ENCODE data around the gene MITF.

MITF gene, protein sequence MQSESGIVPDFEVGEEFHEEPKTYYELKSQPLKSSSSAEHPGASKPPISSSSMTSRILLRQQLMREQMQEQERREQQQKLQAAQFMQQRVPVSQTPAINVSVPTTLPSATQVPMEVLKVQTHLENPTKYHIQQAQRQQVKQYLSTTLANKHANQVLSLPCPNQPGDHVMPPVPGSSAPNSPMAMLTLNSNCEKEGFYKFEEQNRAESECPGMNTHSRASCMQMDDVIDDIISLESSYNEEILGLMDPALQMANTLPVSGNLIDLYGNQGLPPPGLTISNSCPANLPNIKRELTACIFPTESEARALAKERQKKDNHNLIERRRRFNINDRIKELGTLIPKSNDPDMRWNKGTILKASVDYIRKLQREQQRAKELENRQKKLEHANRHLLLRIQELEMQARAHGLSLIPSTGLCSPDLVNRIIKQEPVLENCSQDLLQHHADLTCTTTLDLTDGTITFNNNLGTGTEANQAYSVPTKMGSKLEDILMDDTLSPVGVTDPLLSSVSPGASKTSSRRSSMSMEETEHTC

GRCh38 chr3:69739204-69740102 is at the start of gene MITF:
TSS of gene MITF (plus strand) at chr3:69739464. CDS start at chr3:69739598, 134 bp downstream.
- DNase-seq (ENCODE audit: low read depth) = peak; percentile 46
- TF ChIP-seq, protein P1, sequence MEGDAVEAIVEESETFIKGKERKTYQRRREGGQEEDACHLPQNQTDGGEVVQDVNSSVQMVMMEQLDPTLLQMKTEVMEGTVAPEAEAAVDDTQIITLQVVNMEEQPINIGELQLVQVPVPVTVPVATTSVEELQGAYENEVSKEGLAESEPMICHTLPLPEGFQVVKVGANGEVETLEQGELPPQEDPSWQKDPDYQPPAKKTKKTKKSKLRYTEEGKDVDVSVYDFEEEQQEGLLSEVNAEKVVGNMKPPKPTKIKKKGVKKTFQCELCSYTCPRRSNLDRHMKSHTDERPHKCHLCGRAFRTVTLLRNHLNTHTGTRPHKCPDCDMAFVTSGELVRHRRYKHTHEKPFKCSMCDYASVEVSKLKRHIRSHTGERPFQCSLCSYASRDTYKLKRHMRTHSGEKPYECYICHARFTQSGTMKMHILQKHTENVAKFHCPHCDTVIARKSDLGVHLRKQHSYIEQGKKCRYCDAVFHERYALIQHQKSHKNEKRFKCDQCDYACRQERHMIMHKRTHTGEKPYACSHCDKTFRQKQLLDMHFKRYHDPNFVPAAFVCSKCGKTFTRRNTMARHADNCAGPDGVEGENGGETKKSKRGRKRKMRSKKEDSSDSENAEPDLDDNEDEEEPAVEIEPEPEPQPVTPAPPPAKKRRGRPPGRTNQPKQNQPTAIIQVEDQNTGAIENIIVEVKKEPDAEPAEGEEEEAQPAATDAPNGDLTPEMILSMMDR (conservative IDR thresholded peaks at IDR 0.05; ENCODE audit: low read depth, low read length) = no peak
- H3K4me3 ChIP-seq (ENCODE audit: low read length) = peak within 1 kb of the TSS; percentile 89

- DNase-seq (ENCODE audit: low read depth) = no peak
- H3K4me3 ChIP-seq (ENCODE audit: low read length) = no peak overlapping the region
- TF ChIP-seq, protein P1 (conservative IDR thresholded peaks at IDR 0.05; ENCODE audit: low read depth, low read length) = no peak
These were observed 47.4 kb upstream of the MITF start for GRCh38 chr3:69691860-69692259.

GRCh38 chr3:69692761-69693160 is 46.5 kb upstream of the MITF start:
- TF ChIP-seq, protein P1 (conservative IDR thresholded peaks at IDR 0.05; ENCODE audit: low read depth, low read length) = no peak
- no peak for DNase-seq (ENCODE audit: low read depth)
- H3K4me3 ChIP-seq (ENCODE audit: low read length) = no peak overlapping the region

DNA sequence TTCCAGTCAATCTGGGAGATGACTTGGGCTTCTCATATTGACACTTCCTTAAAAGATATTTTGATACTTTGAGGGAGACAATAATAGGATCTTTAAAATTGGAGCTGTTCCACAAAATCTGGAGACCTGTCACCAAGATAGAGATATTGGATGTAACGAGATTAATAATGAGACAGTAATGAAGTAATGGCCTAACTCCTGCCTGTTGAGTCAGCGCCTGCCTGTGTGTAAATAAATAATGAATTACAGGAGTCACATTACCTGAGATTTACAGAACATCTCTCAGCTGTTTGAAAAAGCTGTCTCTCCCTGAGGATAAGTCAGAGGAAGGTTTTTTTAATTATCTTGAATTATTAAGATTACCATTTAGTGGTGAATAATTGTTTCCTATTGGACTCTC is 43.8 kb upstream of the MITF start:
- TF ChIP-seq, protein P1 (conservative IDR thresholded peaks at IDR 0.05; ENCODE audit: low read depth, low read length) = no peak
- no peak overlapping the region for H3K4me3 ChIP-seq (ENCODE audit: low read length)
- no peak for DNase-seq (ENCODE audit: low read depth)

GRCh38 chr3:69695933-69696332 is 43.3 kb upstream of the MITF start:
- DNase-seq (ENCODE audit: low read depth) = no peak
- TF ChIP-seq, protein P1 (conservative IDR thresholded peaks at IDR 0.05; ENCODE audit: low read depth, low read length) = no peak
- no peak overlapping the region for H3K4me3 ChIP-seq (ENCODE audit: low read length)

DNA sequence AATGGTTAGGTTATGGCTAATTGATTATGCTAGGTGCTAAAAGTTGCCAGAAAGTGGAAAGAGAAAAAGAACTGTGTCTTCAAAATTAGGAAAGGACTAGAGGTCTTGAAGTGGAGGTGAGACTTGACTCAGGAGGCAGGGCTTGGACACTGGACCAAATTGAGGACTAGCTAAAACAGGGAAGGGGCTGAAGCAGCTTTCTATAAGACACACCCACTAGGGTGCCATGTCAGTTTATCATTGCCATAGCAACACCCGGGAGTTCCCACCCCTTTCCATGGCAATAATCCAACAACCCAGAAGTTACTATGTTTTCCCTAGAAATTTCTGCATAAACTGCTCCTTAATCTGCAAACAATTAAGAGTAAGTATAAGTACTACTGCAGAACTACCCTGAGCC is 42.9 kb upstream of the MITF start:
- TF ChIP-seq, protein P1 (conservative IDR thresholded peaks at IDR 0.05; ENCODE audit: low read depth, low read length) = no peak
- no peak for DNase-seq (ENCODE audit: low read depth)
- no peak overlapping the region for H3K4me3 ChIP-seq (ENCODE audit: low read length)

Measured in retinal pigment epithelial cell (primary cell).